Osteoblast (primary cell): ENCODE data around the gene ARL8A. TPM values are rescaled to one million over a fixed set of nuclear protein-coding genes. Genes with fewer than 3 reads are reported as not detected.
A peak's percentile ranks its signal among the peaks of the same experiment; 100 is the strongest.
"Not testable (repeated sequence)": the region's sequence is repeated elsewhere in the genome, so short reads cannot be mapped to it uniquely, and the experiment has no call there.

Experiments used
- DNase-seq: peaks from one replicate; pipeline ENCODE4 v3.0.0; 2011; ENCODE audit warnings: low spot score, mixed read lengths; ENCODE audit not compliant: insufficient read length; ENCODE audit errors: missing footprints
- H2AFZ ChIP-seq: 2 replicates; pipeline ENCODE4 v1.6.0; 2011; ENCODE audit warnings: mild to moderate bottlenecking, low read length
- H3K27ac ChIP-seq: 2 replicates; pipeline ENCODE4 v1.5.1; 2011; ENCODE audit warnings: mild to moderate bottlenecking, low read depth, low read length, moderate library complexity
- H3K27me3 ChIP-seq: 2 replicates; pipeline ENCODE4 v1.6.0; 2012; ENCODE audit warnings: mild to moderate bottlenecking, control low read depth, inconsistent platforms, low read length, moderate library complexity; ENCODE audit not compliant: insufficient read depth
- H3K36me3 ChIP-seq: 2 replicates; pipeline ENCODE4 v1.5.1; 2011; ENCODE audit warnings: mild to moderate bottlenecking, low read length, control low read depth, moderate library complexity; ENCODE audit not compliant: insufficient read depth
- H3K4me1 ChIP-seq: 2 replicates; pipeline ENCODE4 v1.5.1; 2011; ENCODE audit warnings: mild to moderate bottlenecking, low read length, control low read depth, moderate library complexity; ENCODE audit not compliant: insufficient read depth
- H3K4me2 ChIP-seq: 2 replicates; pipeline ENCODE4 v1.6.0; 2011; ENCODE audit warnings: mild to moderate bottlenecking, low read length; ENCODE audit not compliant: insufficient read depth
- H3K4me3 ChIP-seq: fragments of 200-600 bp; sonication (generic); 3 replicates; pipeline ENCODE4 v1.5.1; 2012; ENCODE audit warnings: mild to moderate bottlenecking, low read length, inconsistent platforms; ENCODE audit not compliant: insufficient read depth
- H3K79me2 ChIP-seq: 2 replicates; pipeline ENCODE4 v1.6.0; 2012; ENCODE audit warnings: mild to moderate bottlenecking, low read length, control low read depth, inconsistent platforms; ENCODE audit not compliant: insufficient read depth
- H3K9me3 ChIP-seq: 2 replicates; pipeline ENCODE4 v1.5.1; 2011; ENCODE audit warnings: low read depth, low read length, control low read depth
- H4K20me1 ChIP-seq: 2 replicates; pipeline ENCODE4 v1.6.0; 2012; ENCODE audit warnings: mild to moderate bottlenecking, low read length, control low read depth; ENCODE audit not compliant: insufficient read depth
- CTCF ChIP-seq: IDR thresholded peaks from 2 replicates; pipeline ENCODE4 v1.5.1; 2011; ENCODE audit warnings: mild to moderate bottlenecking, low read depth, low read length, moderate library complexity; ENCODE audit errors: extremely low read depth
- total RNA-seq: library from RNA; depleted of rRNA; stranded (reverse); fragments of >200 nt; gene quantifications from 2 replicates; pipeline ENCODE4 v1.2.3, GENCODE V29; 2012

The ARL8A gene
- total RNA-seq, 1 donor: 24.2 TPM

GRCh38 chr1:202148391-202148790, 3.9 kb upstream of the ARL8A start:
- Histone ChIP-seq H3K36me3 (no peaks in the 10 kb centered on the region), H3K79me2 (peaks cover 21% of the 10 kb centered on the region), H4K20me1 (peaks cover 5% of the 10 kb centered on the region), H3K4me3 (no peak overlapping the region), H3K9me3 (no peaks in the 10 kb centered on the region), H3K4me1 (peaks cover 6% of the 10 kb centered on the region), H2AFZ (no peak overlapping the region), H3K27ac (no peak overlapping the region), H3K27me3 (peaks cover 2% of the 10 kb centered on the region), H3K4me2 (no peak overlapping the region)
- DNase-seq: peak; percentile 22
- TF ChIP-seq CTCF: no peak

- H3K4me3 ChIP-seq: no peak overlapping the region
- DNase-seq: peak; percentile 14
Measured at GRCh38 chr1:202146993-202147392, 2.5 kb upstream of the ARL8A start.

GRCh38 chr1:202146279-202146678, 1.7 kb upstream of the ARL8A start:
- H2AFZ ChIP-seq: no peak overlapping the region
- no peak overlapping the region for H3K27ac ChIP-seq
- H3K27me3 ChIP-seq: no peaks in the 10 kb centered on the region
- no peak overlapping the region for H3K4me3 ChIP-seq
- peaks cover 15% of the 10 kb centered on the region for H3K4me1 ChIP-seq
- H3K36me3 ChIP-seq: no peaks in the 10 kb centered on the region
- peaks cover 22% of the 10 kb centered on the region for H4K20me1 ChIP-seq
- H3K79me2 ChIP-seq: peaks cover 41% of the 10 kb centered on the region
- peak; percentile 11 for DNase-seq
- no peak overlapping the region for H3K4me2 ChIP-seq
- TF ChIP-seq CTCF: no peak
- no peaks in the 10 kb centered on the region for H3K9me3 ChIP-seq

More at GRCh38 chr1:202146993-202147392, 2.5 kb upstream of the ARL8A start:
- Histone ChIP-seq H3K4me2 (no peak overlapping the region), H3K4me1 (peaks cover 15% of the 10 kb centered on the region), H3K79me2 (peaks cover 35% of the 10 kb centered on the region), H3K36me3 (no peaks in the 10 kb centered on the region), H3K27me3 (no peaks in the 10 kb centered on the region), H3K9me3 (no peaks in the 10 kb centered on the region), H2AFZ (no peak overlapping the region), H4K20me1 (peaks cover 19% of the 10 kb centered on the region), H3K27ac (no peak overlapping the region)
- TF ChIP-seq CTCF: no peak

- peak overlapping the region; percentile 98 for H3K4me2 ChIP-seq
- H3K27me3 ChIP-seq, H3K9me3 ChIP-seq, DNase-seq, H3K4me3 ChIP-seq, H2AFZ ChIP-seq, H3K36me3 ChIP-seq, H3K27ac ChIP-seq: not testable (repeated sequence)
- peaks cover 15% of the 10 kb centered on the region for H3K4me1 ChIP-seq
- H3K79me2 ChIP-seq: peaks cover 46% of the 10 kb centered on the region
- H4K20me1 ChIP-seq: peaks cover 27% of the 10 kb centered on the region
Measured at GRCh38 chr1:202145744-202146140, 1.2 kb upstream of the ARL8A start.
